ENCODE data around the gene TRIM28.

The TRIM28 gene

GRCh38 chr19:58569191-58569942, 25.5 kb downstream of the TRIM28 start:
- Histone ChIP-seq H3K27me3 (ENCODE audit: insufficient read depth, insufficient read length) (peaks cover 2% of the 10 kb centered on the region), H3K4me1 (ENCODE audit: insufficient read depth, insufficient read length) (peaks cover 5% of the 10 kb centered on the region), H3K4me3 (ENCODE audit: insufficient read length, low read depth) (no peak overlapping the region), H3K9me3 (ENCODE audit: insufficient read depth, low read length) (no peaks in the 10 kb centered on the region), H3K9ac (ENCODE audit: insufficient read length, low read depth) (no peak overlapping the region), H3K36me3 (ENCODE audit: insufficient read depth, insufficient read length, low read length) (peaks cover 41% of the 10 kb centered on the region)
- TF ChIP-seq SUZ12 (IDR thresholded peaks at IDR 0.05; ENCODE audit: extremely low read depth, insufficient read depth, insufficient read length) (no peak), ZNF274 (IDR thresholded peaks at IDR 0.05; ENCODE audit: low read depth, low read length) (no peak), YY1 (IDR thresholded peaks at IDR 0.05; ENCODE audit: insufficient read depth, insufficient read length) (no peak)
- no peak for DNase-seq (ENCODE audit: low read depth, low spot score)

GRCh38 chr19:58569943-58570670, 26.2 kb downstream of the TRIM28 start:
- Histone ChIP-seq H3K36me3 (ENCODE audit: insufficient read depth, insufficient read length, low read length) (peaks cover 41% of the 10 kb centered on the region), H3K9me3 (ENCODE audit: insufficient read depth, low read length) (no peaks in the 10 kb centered on the region), H3K9ac (ENCODE audit: insufficient read length, low read depth) (no peak overlapping the region), H3K27me3 (ENCODE audit: insufficient read depth, insufficient read length) (peaks cover 2% of the 10 kb centered on the region), H3K4me1 (ENCODE audit: insufficient read depth, insufficient read length) (peaks cover 5% of the 10 kb centered on the region), H3K4me3 (ENCODE audit: insufficient read length, low read depth) (no peak overlapping the region)
- TF ChIP-seq SUZ12 (IDR thresholded peaks at IDR 0.05; ENCODE audit: extremely low read depth, insufficient read depth, insufficient read length) (no peak), ZNF274 (IDR thresholded peaks at IDR 0.05; ENCODE audit: low read depth, low read length) (no peak), YY1 (IDR thresholded peaks at IDR 0.05; ENCODE audit: insufficient read depth, insufficient read length) (no peak)
- no peak for DNase-seq (ENCODE audit: low read depth, low spot score)

- peaks cover 2% of the 10 kb centered on the region for H3K27me3 ChIP-seq (ENCODE audit: insufficient read depth, insufficient read length)
- no peak overlapping the region for H3K4me3 ChIP-seq (ENCODE audit: insufficient read length, low read depth)
- no peak for TF ChIP-seq ZNF274 (IDR thresholded peaks at IDR 0.05; ENCODE audit: low read depth, low read length)
- DNase-seq (ENCODE audit: low read depth, low spot score), result no peak
- H3K4me1 ChIP-seq (ENCODE audit: insufficient read depth, insufficient read length), result peaks cover 5% of the 10 kb centered on the region
- no peaks in the 10 kb centered on the region for H3K9me3 ChIP-seq (ENCODE audit: insufficient read depth, low read length)
- H3K9ac ChIP-seq (ENCODE audit: insufficient read length, low read depth), result peak overlapping the region; percentile 44
- peaks cover 41% of the 10 kb centered on the region for H3K36me3 ChIP-seq (ENCODE audit: insufficient read depth, insufficient read length, low read length)
Measured at GRCh38 chr19:58570770-58571574, 27.1 kb downstream of the TRIM28 start.

- Histone ChIP-seq H3K9ac (ENCODE audit: insufficient read length, low read depth) (peak overlapping the region; percentile 44), H3K4me3 (ENCODE audit: insufficient read length, low read depth) (no peak overlapping the region), H3K36me3 (ENCODE audit: insufficient read depth, insufficient read length, low read length) (peaks cover 41% of the 10 kb centered on the region), H3K4me1 (ENCODE audit: insufficient read depth, insufficient read length) (peaks cover 5% of the 10 kb centered on the region), H3K27me3 (ENCODE audit: insufficient read depth, insufficient read length) (peaks cover 2% of the 10 kb centered on the region), H3K9me3 (ENCODE audit: insufficient read depth, low read length) (no peaks in the 10 kb centered on the region)
- TF ChIP-seq SUZ12 (IDR thresholded peaks at IDR 0.05; ENCODE audit: extremely low read depth, insufficient read depth, insufficient read length) (no peak), YY1 (IDR thresholded peaks at IDR 0.05; ENCODE audit: insufficient read depth, insufficient read length) (no peak), ZNF274 (IDR thresholded peaks at IDR 0.05; ENCODE audit: low read depth, low read length) (no peak)
- DNase-seq (ENCODE audit: low read depth, low spot score), result no peak
Measured at GRCh38 chr19:58571575-58571947, 27.7 kb downstream of the TRIM28 start.

- Histone ChIP-seq H3K4me3 (ENCODE audit: insufficient read length, low read depth) (peak overlapping the region; percentile 76), H3K27me3 (ENCODE audit: insufficient read depth, insufficient read length) (peaks cover 2% of the 10 kb centered on the region), H3K9ac (ENCODE audit: insufficient read length, low read depth) (peak overlapping the region; percentile 84), H3K4me1 (ENCODE audit: insufficient read depth, insufficient read length) (peaks cover 5% of the 10 kb centered on the region), H3K9me3 (ENCODE audit: insufficient read depth, low read length) (no peaks in the 10 kb centered on the region), H3K36me3 (ENCODE audit: insufficient read depth, insufficient read length, low read length) (peaks cover 39% of the 10 kb centered on the region)
- no peak for DNase-seq (ENCODE audit: low read depth, low spot score)
- TF ChIP-seq YY1 (IDR thresholded peaks at IDR 0.05; ENCODE audit: insufficient read depth, insufficient read length) (peak; percentile 52), ZNF274 (IDR thresholded peaks at IDR 0.05; ENCODE audit: low read depth, low read length) (no peak)
Measured at GRCh38 chr19:58572026-58572817, 28.4 kb downstream of the TRIM28 start.

- peak within 1 kb of the TSS; percentile 76 for H3K4me3 ChIP-seq (ENCODE audit: insufficient read length, low read depth)
- DNase-seq (ENCODE audit: low read depth, low spot score), result peak; percentile 96
- peaks cover 35% of the 10 kb centered on the region for H3K36me3 ChIP-seq (ENCODE audit: insufficient read depth, insufficient read length, low read length)
- peaks cover 2% of the 10 kb centered on the region for H3K27me3 ChIP-seq (ENCODE audit: insufficient read depth, insufficient read length)
- no peak for TF ChIP-seq ZNF274 (IDR thresholded peaks at IDR 0.05; ENCODE audit: low read depth, low read length)
- peak within 1 kb of the TSS; percentile 84 for H3K9ac ChIP-seq (ENCODE audit: insufficient read length, low read depth)
- H3K9me3 ChIP-seq (ENCODE audit: insufficient read depth, low read length), result no peaks in the 10 kb centered on the region
- peaks cover 5% of the 10 kb centered on the region for H3K4me1 ChIP-seq (ENCODE audit: insufficient read depth, insufficient read length)
Measured at GRCh38 chr19:58572818-58573657, 29.2 kb downstream of the TRIM28 start, which contains the start of gene MZF1. MZF1 (minus strand) TSS chr19:58573335; CDS start chr19:58571389, 1,946 bp downstream.

Measured in NT2/D1 (cell line).